Fibroblast of pulmonary artery (primary cell): ENCODE results near the gene BRICD5.

Experiments used
- DNase-seq: peaks from one replicate; pipeline ENCODE4 v3.0.0-alpha.2; 2010; ENCODE audit warnings: low read depth
- H3K4me3 ChIP-seq: replicated peaks from 2 replicates; pipeline ENCODE4 v1.5.1; 2011; ENCODE audit warnings: low read depth, mild to moderate bottlenecking, control low read depth, low read length, moderate library complexity
- TF ChIP-seq, protein P1 (sequence below): IDR thresholded peaks from 2 replicates; pipeline ENCODE4 v1.5.1; 2011; ENCODE audit warnings: mild to moderate bottlenecking, control low read depth, low read length, inconsistent platforms; ENCODE audit errors: missing control alignments

The BRICD5 gene

GRCh38 chr16:2161911-2162310, 48.8 kb downstream of the BRICD5 start:
- TF ChIP-seq, protein P1, sequence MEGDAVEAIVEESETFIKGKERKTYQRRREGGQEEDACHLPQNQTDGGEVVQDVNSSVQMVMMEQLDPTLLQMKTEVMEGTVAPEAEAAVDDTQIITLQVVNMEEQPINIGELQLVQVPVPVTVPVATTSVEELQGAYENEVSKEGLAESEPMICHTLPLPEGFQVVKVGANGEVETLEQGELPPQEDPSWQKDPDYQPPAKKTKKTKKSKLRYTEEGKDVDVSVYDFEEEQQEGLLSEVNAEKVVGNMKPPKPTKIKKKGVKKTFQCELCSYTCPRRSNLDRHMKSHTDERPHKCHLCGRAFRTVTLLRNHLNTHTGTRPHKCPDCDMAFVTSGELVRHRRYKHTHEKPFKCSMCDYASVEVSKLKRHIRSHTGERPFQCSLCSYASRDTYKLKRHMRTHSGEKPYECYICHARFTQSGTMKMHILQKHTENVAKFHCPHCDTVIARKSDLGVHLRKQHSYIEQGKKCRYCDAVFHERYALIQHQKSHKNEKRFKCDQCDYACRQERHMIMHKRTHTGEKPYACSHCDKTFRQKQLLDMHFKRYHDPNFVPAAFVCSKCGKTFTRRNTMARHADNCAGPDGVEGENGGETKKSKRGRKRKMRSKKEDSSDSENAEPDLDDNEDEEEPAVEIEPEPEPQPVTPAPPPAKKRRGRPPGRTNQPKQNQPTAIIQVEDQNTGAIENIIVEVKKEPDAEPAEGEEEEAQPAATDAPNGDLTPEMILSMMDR = no peak
- DNase-seq = no peak

GRCh38 chr16:2160915-2161551, 49.6 kb downstream of the BRICD5 start:
- peak; percentile 39 for DNase-seq
- TF ChIP-seq, protein P1 = no peak
- no peak overlapping the region for H3K4me3 ChIP-seq

More at GRCh38 chr16:2161911-2162310, 48.8 kb downstream of the BRICD5 start:
- no peak overlapping the region for H3K4me3 ChIP-seq
